ENCODE data around the gene TBC1D23. TPM values are rescaled to one million over a fixed set of nuclear protein-coding genes. Genes with fewer than 3 reads are reported as not detected.

Gene TBC1D23
- total and polyA plus RNA-seq, 8 donors: 7.0 to 79.5 (median 17.3) TPM

DNA sequence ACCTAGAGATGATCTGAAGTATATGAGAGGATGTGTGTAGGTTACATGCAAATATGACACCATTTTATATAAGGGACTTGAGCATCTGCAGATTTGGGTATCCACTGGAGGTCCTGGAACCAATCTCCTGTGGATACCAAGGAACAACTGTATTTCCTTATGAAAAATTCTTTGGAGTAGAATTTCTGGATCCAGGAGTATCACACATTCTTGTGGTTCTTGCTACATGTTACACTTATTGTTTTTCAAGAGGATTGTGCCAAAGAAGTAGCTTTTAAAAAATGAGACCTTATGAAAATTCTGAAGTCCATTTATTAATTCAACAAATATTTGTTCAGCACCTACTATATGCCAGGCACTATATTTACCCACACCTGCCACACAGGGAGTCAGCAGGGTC lies 15.7 kb upstream of the TBC1D23 start:
- H3K4me1 ChIP-seq: no peaks in the 10 kb centered on the region
- H3K27me3 ChIP-seq: no peaks in the 10 kb centered on the region
- H3K27ac ChIP-seq: no peak overlapping the region
- intact Hi-C loops (cut with DNase I; ENCODE audit: low total_unique reads): no loop called here
- H3K4me3 ChIP-seq: no peak overlapping the region
- TF ChIP-seq, protein P1, sequence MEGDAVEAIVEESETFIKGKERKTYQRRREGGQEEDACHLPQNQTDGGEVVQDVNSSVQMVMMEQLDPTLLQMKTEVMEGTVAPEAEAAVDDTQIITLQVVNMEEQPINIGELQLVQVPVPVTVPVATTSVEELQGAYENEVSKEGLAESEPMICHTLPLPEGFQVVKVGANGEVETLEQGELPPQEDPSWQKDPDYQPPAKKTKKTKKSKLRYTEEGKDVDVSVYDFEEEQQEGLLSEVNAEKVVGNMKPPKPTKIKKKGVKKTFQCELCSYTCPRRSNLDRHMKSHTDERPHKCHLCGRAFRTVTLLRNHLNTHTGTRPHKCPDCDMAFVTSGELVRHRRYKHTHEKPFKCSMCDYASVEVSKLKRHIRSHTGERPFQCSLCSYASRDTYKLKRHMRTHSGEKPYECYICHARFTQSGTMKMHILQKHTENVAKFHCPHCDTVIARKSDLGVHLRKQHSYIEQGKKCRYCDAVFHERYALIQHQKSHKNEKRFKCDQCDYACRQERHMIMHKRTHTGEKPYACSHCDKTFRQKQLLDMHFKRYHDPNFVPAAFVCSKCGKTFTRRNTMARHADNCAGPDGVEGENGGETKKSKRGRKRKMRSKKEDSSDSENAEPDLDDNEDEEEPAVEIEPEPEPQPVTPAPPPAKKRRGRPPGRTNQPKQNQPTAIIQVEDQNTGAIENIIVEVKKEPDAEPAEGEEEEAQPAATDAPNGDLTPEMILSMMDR (IDR thresholded peaks at IDR 0.05): no peak
- no peak for DNase-seq
- no peaks in the 10 kb centered on the region for H3K36me3 ChIP-seq
- no peaks in the 10 kb centered on the region for H3K9me3 ChIP-seq

DNA sequence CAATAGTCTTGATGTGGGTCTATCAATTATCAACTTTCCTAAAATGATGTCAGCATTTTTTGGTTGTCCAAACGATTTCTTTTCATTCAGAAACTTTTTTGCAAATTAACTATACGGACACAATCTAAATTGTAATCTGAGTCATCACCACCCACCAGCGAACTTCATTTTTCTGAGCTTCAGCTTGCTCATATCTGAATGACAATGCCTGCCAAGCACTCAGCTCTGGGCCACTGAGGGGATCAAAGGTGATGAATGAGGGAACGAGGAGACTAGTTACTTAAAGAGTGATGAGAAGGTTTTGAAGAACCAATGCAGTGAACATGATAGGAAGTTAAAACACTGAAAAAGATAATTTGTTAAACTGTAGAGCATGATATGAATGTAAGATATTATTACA lies 14.9 kb upstream of the TBC1D23 start:
- Histone ChIP-seq H3K9me3 (no peaks in the 10 kb centered on the region), H3K36me3 (no peaks in the 10 kb centered on the region), H3K27ac (no peak overlapping the region), H3K4me1 (no peaks in the 10 kb centered on the region), H3K4me3 (no peak overlapping the region), H3K27me3 (no peaks in the 10 kb centered on the region)
- 45 to 50% (median 46%) methylated on average over 4 of the region's 4 CpGs for WGBS, 5 donors
- TF ChIP-seq EP300 (IDR thresholded peaks at IDR 0.05): no peak
- no peak for DNase-seq
- intact Hi-C loops (cut with DNase I; ENCODE audit: low total_unique reads): no loop called here

DNA sequence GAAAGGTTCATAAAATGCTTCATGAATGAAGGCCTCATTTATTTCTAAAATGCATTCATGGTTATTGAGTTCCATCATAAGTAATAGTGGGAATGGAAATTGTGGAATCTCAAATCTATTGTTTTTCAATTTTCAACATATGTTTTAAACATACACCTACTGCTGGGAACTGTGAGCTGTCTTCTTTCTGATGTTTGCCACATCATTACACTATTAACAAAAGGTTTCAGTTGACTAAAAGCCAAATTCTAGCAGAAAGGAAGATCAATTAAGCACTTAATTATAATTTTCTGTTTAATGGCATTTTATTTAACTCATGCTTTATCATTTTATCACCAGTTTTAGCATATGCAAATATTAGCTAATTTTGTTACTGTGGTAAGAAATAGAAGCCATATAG lies 13.8 kb upstream of the TBC1D23 start:
- TF ChIP-seq POLR2AphosphoS5 (IDR thresholded peaks at IDR 0.05) (no peak), POLR2A (IDR thresholded peaks at IDR 0.05) (no peak)
- Histone ChIP-seq H3K36me3 (no peaks in the 10 kb centered on the region), H3K9me3 (no peaks in the 10 kb centered on the region), H3K27ac (no peak overlapping the region), H3K4me1 (no peaks in the 10 kb centered on the region), H3K27me3 (no peaks in the 10 kb centered on the region), H3K4me3 (no peak overlapping the region)
- DNase-seq: no peak
- intact Hi-C loops (cut with DNase I; ENCODE audit: low total_unique reads): no loop called here

DNA sequence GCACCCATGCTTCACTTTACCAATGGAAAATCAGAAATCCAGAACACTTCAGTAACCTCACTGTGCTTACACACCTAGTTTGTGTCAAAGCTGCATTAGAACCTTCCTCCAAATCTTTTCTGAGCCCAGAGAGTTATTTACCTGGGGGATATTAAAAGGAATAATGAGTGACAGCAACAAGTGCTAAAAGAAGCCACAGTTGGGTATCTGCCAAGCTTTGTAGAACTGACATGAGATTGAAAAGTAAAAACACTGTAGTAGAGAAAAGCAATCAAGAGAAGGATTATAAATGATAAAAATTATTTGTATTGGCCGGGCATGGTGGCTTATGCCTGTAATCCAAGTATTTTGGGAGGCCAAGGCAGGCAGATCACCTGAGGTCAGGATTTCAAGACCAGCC lies 8.8 kb upstream of the TBC1D23 start:
- DNase-seq: no peak
- Histone ChIP-seq H3K4me1 (peaks cover 0 to 12% (median 6%) of the 10 kb centered on the region in 4 donors), H3K27ac (no peak overlapping the region), H3K4me3 (no peak overlapping the region), H3K9me3 (no peaks in the 10 kb centered on the region), H3K27me3 (no peaks in the 10 kb centered on the region), H3K36me3 (no peaks in the 10 kb centered on the region)
- intact Hi-C loops (cut with DNase I; ENCODE audit: low total_unique reads): loop anchor here (10.0 kb wide), 1 partner anchor 187 kb away; no protein-coding TSS in a partner anchor
- TF ChIP-seq, protein P1 (IDR thresholded peaks at IDR 0.05): no peak
- no peak for TF ChIP-seq EP300 (IDR thresholded peaks at IDR 0.05)
- no peak for TF ChIP-seq POLR2A (IDR thresholded peaks at IDR 0.05)
- TF ChIP-seq POLR2AphosphoS5 (IDR thresholded peaks at IDR 0.05): no peak
- 30 to 69% (median 44%) methylated on average over 1 of the region's 1 CpG for WGBS, 5 donors

DNA sequence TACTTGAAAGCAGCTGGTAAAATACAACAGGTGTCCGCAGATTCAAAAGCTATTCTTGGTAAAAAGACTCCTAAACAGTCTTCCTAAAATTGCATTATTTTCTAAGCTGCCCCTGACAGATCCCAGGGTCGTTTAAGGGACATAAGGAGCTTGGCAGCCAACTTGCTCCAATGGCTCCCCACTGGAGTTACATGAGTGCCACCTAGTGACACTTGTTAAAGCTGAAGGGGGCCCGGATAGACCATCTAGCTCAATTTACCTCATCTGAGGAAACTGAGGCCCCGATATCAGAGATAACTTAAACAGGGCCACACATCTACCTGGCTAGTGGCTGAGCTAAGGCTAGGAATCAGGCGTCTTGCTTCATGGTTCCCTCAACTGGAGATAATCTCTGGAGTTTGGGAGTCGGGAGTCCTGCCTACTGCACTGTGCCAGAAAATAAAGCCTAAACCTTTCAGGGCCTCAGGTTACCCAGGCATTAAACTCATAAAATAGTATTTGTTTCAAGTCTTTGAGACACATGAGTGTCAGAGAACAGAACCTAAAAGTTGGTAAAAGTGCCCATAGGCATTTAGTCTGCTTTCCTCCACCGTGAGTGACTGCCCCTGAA lies 6.5 kb upstream of the TBC1D23 start:
- peak overlapping the region in 1 of 5 donors; percentile 30 for H3K27ac ChIP-seq

More for the DNA sequence above, 6.5 kb upstream of the TBC1D23 start:
- 19 to 34% (median 31%) methylated on average over 7 of the region's 7 CpGs for WGBS, 5 donors
- no peaks in the 10 kb centered on the region for H3K36me3 ChIP-seq
- no peaks in the 10 kb centered on the region for H3K9me3 ChIP-seq
- DNase-seq: peak; percentile 47 to 90
- H3K4me3 ChIP-seq: no peak overlapping the region
- peaks cover 0 to 12% (median 6%) of the 10 kb centered on the region in 4 donors for H3K4me1 ChIP-seq
- TF ChIP-seq, protein P1 (IDR thresholded peaks at IDR 0.05): peak in 5 of 7 experiments; percentile 42 to 71 (median 61)
- TF ChIP-seq EP300 (IDR thresholded peaks at IDR 0.05) (no peak), POLR2AphosphoS5 (IDR thresholded peaks at IDR 0.05) (peak in 1 of 3 donors; percentile 31)
- H3K27me3 ChIP-seq: no peaks in the 10 kb centered on the region
- intact Hi-C loops (cut with DNase I; ENCODE audit: low total_unique reads): loop anchor here (10.0 kb wide), 1 partner anchor 189 kb away; no protein-coding TSS in a partner anchor

Measured in stomach (tissue), 9 donors.